Measurements from ENCODE around the gene ZNF701.

Gene ZNF701

DNA sequence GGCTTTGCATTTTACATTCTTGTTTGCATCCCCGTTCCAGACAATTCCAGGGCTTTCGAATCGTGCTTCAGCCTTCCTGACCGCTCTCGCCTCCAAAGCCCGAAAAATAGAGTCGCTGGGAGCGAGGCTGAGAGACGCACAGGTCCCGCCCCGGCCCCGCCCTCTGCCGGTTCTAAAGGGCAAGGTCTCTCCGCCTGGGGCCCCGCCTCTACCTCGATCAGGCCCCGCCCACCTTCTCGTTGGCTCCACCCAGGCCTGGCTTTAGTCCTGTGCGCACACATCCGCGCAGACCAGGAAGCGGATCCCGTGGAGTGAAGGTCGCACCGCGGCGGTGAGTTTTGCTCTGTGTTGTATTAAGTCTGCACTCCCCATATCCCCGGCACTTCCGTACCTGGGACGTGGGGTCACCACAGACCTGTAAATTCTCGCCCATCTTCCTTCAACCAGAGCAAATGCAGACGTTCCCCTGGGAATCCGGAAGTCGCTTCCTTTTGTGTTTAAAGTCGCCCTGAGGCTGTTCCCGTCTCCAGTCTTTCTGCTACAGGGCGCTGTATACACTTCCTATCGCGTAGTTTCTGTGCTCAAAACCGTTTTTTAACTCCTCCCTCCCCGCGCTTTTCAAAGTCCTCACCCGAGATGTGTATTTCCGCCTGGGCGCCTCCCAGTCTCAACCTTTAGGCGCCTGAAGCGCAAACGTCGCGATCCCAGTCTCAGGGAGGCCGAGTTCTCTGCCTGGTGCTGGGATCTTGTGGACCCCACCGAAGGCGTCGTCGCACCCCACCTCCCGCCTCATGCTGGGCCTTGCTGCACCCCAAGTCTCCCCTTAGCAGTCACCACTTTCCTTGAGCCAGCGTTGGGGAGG is at the start of gene ZNF701:
Gene ZNF701 (plus strand): TSS at position 288 of the 862 bp plus-strand sequence. CDS start 3,861 bp downstream, outside the sequence.
- TF ChIP-seq, protein P1, sequence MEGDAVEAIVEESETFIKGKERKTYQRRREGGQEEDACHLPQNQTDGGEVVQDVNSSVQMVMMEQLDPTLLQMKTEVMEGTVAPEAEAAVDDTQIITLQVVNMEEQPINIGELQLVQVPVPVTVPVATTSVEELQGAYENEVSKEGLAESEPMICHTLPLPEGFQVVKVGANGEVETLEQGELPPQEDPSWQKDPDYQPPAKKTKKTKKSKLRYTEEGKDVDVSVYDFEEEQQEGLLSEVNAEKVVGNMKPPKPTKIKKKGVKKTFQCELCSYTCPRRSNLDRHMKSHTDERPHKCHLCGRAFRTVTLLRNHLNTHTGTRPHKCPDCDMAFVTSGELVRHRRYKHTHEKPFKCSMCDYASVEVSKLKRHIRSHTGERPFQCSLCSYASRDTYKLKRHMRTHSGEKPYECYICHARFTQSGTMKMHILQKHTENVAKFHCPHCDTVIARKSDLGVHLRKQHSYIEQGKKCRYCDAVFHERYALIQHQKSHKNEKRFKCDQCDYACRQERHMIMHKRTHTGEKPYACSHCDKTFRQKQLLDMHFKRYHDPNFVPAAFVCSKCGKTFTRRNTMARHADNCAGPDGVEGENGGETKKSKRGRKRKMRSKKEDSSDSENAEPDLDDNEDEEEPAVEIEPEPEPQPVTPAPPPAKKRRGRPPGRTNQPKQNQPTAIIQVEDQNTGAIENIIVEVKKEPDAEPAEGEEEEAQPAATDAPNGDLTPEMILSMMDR (IDR thresholded peaks at IDR 0.05; ENCODE audit: low read length, missing control alignments), result no peak
- DNase-seq (ENCODE audit: low read depth), result peak; percentile 93
- H3K4me3 ChIP-seq (replicated peaks; ENCODE audit: low read depth, low read length), result peak within 1 kb of the TSS; percentile 99

DNA sequence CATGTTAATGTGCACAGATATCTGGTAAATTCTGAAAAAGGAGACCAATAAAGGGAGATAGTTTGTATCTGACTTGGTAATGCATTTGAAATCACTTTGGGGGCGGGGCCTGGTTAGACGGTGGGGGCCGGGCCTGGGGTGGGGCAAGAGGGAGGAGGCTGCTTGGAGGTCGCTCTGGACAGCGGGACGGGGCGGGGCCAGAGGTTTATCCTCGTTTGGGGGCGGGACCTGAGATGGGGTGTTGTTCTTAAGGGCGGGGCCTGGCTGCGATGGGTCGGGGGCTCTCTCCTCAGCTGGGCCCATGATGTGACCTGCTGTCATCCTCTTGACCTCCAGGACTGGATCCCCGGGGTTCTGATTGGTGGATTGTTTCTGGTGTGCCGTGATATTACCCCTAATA is 47.5 kb upstream of the ZNF701 start:
- DNase-seq (ENCODE audit: low read depth), result no peak
- H3K4me3 ChIP-seq (replicated peaks; ENCODE audit: low read depth, low read length), result no peak overlapping the region
- TF ChIP-seq, protein P1 (IDR thresholded peaks at IDR 0.05; ENCODE audit: low read length, missing control alignments), result no peak

DNA sequence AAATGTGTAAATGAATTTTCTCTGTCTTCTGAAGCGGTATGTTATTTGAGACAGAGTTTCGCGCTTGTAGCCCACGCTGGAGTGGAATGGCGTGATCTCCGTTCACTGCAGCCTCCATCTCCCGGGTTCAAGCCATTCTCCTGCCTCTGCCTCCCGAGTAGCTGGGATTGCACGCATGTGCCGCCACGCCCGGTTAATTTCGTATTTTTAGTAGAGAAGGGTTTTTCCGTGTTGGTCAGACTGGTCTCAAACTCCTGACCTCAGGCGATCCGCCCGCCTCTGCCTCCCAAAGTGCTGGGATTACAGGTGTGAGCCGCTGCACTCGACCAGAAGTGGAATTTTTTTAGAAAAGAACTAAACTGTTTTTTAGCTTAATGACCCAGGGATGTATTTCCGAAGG is 46.0 kb upstream of the ZNF701 start:
- H3K4me3 ChIP-seq (replicated peaks; ENCODE audit: low read depth, low read length), result no peak overlapping the region
- no peak for DNase-seq (ENCODE audit: low read depth)
- TF ChIP-seq, protein P1 (IDR thresholded peaks at IDR 0.05; ENCODE audit: low read length, missing control alignments), result no peak

DNA sequence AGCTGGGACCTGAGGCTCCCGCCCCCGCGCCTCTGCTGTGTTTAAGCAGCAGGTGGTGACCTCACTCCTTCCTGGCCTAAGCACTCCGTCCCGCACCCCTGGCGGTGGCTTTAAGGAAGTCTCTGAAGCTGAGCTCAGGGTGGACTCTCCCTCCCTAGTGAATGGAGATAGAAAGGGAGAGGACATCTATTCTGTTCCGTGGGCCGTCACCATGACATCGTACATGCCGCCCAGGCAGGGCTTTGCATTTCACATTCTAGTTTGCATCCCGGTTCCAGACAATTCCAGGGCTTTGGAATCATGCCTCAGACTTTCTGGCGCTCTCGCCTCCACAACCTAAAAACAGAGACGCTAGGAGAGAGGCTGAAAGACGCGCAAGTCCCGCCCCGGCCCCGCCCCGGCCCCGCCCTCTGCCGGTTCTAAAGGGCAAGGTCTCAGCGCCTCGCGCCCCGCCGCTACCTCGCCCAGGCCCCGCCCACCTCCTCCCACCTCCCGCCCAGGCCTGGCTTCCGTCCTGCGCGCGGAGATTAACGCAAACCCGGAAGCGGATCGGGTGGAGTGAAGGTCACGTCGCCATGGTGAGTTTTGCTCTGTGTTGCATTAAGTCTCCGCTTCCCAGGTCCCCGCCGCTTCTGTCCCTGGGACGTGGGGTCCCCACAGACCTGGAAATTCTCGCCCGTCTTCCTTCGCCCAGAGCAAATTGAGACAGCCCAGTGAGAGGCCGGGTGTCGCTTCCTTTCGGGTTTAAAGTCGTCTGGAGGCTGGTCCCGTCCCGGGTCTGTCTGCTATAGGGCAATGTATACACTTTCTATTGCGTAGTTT is 42.7 kb upstream of the ZNF701 start, which contains the start of gene ZNF808:
Gene ZNF808 (plus strand): TSS at position 535 of the 822 bp plus-strand sequence. CDS start 15,617 bp downstream, outside the sequence.
- H3K4me3 ChIP-seq (replicated peaks; ENCODE audit: low read depth, low read length), result peak within 1 kb of the TSS; percentile 90
- DNase-seq (ENCODE audit: low read depth), result peak; percentile 91
- TF ChIP-seq, protein P1 (IDR thresholded peaks at IDR 0.05; ENCODE audit: low read length, missing control alignments), result peak; percentile 58

DNA sequence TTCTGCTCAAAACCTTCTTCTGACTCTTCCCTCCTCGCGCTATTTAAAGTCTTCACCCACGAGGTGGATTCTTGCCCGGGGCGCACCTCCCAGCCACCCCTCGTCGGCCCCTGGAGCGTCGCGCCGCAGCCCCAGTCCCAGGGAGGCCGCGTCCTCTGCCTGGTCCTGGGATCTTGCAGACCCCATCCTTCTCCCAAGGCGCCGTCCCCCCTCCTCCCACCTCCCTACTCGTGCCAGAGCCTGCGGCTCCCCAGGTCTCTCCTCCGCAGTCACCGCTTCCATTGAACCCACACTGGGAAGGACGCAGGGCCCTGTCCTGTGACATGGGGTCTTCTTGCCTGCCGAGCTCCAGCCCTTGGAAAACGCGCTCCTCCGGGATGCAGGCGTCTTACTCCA is 42.1 kb upstream of the ZNF701 start:
- DNase-seq (ENCODE audit: low read depth), result no peak
- H3K4me3 ChIP-seq (replicated peaks; ENCODE audit: low read depth, low read length), result peak overlapping the region; percentile 90
- TF ChIP-seq, protein P1 (IDR thresholded peaks at IDR 0.05; ENCODE audit: low read length, missing control alignments), result no peak

DNA sequence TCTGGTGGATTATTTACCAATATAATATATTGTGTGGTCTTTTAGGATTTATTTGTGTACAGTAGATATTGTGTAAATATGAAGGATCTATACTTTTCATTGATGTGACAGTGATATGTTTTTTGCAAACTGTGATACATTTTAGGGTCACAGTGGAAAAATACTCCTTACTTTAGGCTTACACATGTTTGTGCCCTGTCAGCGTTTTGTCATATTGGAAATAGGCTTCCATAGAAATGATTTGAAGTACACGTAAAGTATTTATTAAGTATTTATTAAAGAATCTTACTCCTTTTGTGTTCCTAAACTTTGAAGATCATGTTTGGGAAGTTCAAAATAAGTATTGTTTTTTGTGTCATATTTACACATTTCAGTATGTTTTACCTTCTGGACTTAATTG is 37.6 kb upstream of the ZNF701 start:
- TF ChIP-seq, protein P1 (IDR thresholded peaks at IDR 0.05; ENCODE audit: low read length, missing control alignments), result no peak
- DNase-seq (ENCODE audit: low read depth), result no peak

More for the DNA sequence above, 37.6 kb upstream of the ZNF701 start:
- no peak overlapping the region for H3K4me3 ChIP-seq (replicated peaks; ENCODE audit: low read depth, low read length)

Measured in fibroblast of pulmonary artery (primary cell).